Gastrocnemius medialis (tissue), 4 donors: ENCODE data around the gene ZNRD2. TPM values are rescaled to one million over a fixed set of nuclear protein-coding genes. Genes with fewer than 3 reads are reported as not detected.

Experiments
- ATAC-seq, 2 donors: fragments of 150-250 bp; one replicate each; pipeline ENCODE4 v1.9.1; 2016
- DNase-seq, 2 donors: peaks; one replicate each; pipeline ENCODE4 v3.0.0-alpha.2; 2019
- H3K27ac ChIP-seq, 4 donors: fragments of 200-600 bp; sonication (generic); 1 replicate in 1 of 4; 2 replicates in 3 of 4; pipeline ENCODE4 v1.5.1; 2016 to 2018; ENCODE audit warnings: mild to moderate bottlenecking in 2 of 4, moderate library complexity in 1 of 4
- H3K27me3 ChIP-seq, 3 donors: fragments of 200-600 bp; sonication (generic) in 2 of 3; 1 replicate in 1 of 3; 2 replicates in 2 of 3; pipeline versions ENCODE4 v1.5.1 to v1.6.0; 2016 to 2019; ENCODE audit warnings: mild to moderate bottlenecking in 1 of 3, moderate library complexity in 1 of 3
- H3K36me3 ChIP-seq, 2 donors: fragments of 200-600 bp; sonication (generic) in 1 of 2; one replicate each; pipeline ENCODE4 v1.5.1; 2017 to 2018
- H3K4me1 ChIP-seq, 2 donors: fragments of 200-600 bp; sonication (generic) in 1 of 2; one replicate each; pipeline ENCODE4 v1.5.1; 2016 to 2017; ENCODE audit warnings: mild to moderate bottlenecking in 2 of 2
- H3K4me3 ChIP-seq, 4 donors: fragments of 200-600 bp; sonication (generic) in 3 of 4; 1 replicate in 1 of 4; 2 replicates in 3 of 4; pipeline ENCODE4 v1.5.1; 2016 to 2019; ENCODE audit warnings: mild to moderate bottlenecking in 2 of 4
- H3K9me3 ChIP-seq, 3 donors: fragments of 200-600 bp; sonication (generic) in 2 of 3; 1 replicate in 1 of 3; 2 replicates in 2 of 3; pipeline ENCODE4 v1.5.1; 2016 to 2019
- POLR2A ChIP-seq, 2 donors: fragments of 450-650 bp; IDR thresholded peaks; one replicate each; pipeline ENCODE4 v1.6.1; 2017; ENCODE audit warnings: antibody characterized with exemption in 2 of 2, mild to moderate bottlenecking in 2 of 2, moderate library complexity in 2 of 2
- in situ Hi-C, 4 donors: fragments of 200-750 bp; cut with MboI; loops; one replicate each; pipeline versions ENCODE4 v1.15.0 to v1.8.0; 2017; ENCODE audit warnings: low sequenced_read_pairs in 4 of 4
- intact Hi-C: fragments of 100-400 bp; cut with DNase I; formaldehyde crosslinking; loops from one replicate; pipeline ENCODE4 v1.15.1; 2023; ENCODE audit warnings: low total_unique reads
- total RNA-seq, 4 donors: library from RNA; depleted of rRNA; stranded (reverse); fragments of >200 nt; gene quantifications; one replicate each; pipeline versions ENCODE4 v1.1.0 to v1.2.3, GENCODE V29; 2016
- TF ChIP-seq, protein P1 (sequence below), 5 experiments: fragments of 450-650 bp in 3 of 5; fragments of 200-600 bp in 2 of 5; sonication (generic) in 2 of 5; IDR thresholded peaks in 4 of 5; conservative IDR thresholded peaks in 1 of 5; 1 replicate in 4 of 5; 2 replicates in 1 of 5; pipeline ENCODE4 v1.5.1; 2016 to 2019; ENCODE audit warnings: antibody characterized with exemption in 5 of 5, mild to moderate bottlenecking in 3 of 5, moderate library complexity in 3 of 5

ZNRD2 gene
- total RNA-seq, 4 donors from 2014 or later: 54.7 to 99.4 (median 75.3) TPM

DNA sequence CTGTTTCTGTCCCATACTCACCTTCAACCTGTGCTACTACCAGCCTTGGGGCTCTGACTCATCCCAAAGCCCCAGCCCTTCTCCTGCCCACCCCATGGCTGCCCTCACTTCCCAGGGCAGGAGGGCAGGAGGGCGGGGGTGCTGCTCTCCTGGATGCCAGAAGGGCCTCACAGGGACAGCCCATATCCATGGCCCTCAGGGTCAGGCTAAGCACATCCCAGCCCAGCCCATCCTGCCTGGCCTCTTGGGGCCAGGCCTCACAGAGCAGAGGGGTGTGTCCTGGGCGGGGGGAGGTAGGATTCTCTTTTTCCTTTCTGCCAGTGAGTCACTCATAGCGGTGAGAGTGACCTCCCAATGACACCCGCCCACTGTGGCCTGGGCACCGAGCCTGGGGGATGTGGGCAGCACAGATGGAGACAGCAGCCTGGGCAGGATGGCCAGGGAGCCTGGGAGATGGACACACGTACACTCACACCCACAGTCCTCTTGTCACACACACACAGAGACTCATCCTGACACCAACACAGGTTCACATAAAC lies 14.5 kb upstream of the ZNRD2 start:
- in situ Hi-C loops (no loop called here), intact Hi-C loops (no loop called here)
- peak overlapping the region; percentile 95 to 99 (median 97) for H3K27ac ChIP-seq
- no peaks in the 10 kb centered on the region for H3K27me3 ChIP-seq
- TF ChIP-seq POLR2A (IDR thresholded peaks at IDR 0.05): peak in 1 of 2 donors; percentile 8
- TF ChIP-seq, protein P1, sequence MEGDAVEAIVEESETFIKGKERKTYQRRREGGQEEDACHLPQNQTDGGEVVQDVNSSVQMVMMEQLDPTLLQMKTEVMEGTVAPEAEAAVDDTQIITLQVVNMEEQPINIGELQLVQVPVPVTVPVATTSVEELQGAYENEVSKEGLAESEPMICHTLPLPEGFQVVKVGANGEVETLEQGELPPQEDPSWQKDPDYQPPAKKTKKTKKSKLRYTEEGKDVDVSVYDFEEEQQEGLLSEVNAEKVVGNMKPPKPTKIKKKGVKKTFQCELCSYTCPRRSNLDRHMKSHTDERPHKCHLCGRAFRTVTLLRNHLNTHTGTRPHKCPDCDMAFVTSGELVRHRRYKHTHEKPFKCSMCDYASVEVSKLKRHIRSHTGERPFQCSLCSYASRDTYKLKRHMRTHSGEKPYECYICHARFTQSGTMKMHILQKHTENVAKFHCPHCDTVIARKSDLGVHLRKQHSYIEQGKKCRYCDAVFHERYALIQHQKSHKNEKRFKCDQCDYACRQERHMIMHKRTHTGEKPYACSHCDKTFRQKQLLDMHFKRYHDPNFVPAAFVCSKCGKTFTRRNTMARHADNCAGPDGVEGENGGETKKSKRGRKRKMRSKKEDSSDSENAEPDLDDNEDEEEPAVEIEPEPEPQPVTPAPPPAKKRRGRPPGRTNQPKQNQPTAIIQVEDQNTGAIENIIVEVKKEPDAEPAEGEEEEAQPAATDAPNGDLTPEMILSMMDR (IDR thresholded peaks at IDR 0.05 in 4 of 5, conservative IDR thresholded peaks at IDR 0.05 in 1 of 5): no peak
- ATAC-seq (peak in 1 of 2 donors; percentile 6), DNase-seq (peak in 1 of 2 donors; percentile 80)
- H3K36me3 ChIP-seq: no peaks in the 10 kb centered on the region
- H3K4me1 ChIP-seq: peaks cover 47 to 49% of the 10 kb centered on the region in 2 donors
- no peaks in the 10 kb centered on the region for H3K9me3 ChIP-seq
- no peak overlapping the region for H3K4me3 ChIP-seq

DNA sequence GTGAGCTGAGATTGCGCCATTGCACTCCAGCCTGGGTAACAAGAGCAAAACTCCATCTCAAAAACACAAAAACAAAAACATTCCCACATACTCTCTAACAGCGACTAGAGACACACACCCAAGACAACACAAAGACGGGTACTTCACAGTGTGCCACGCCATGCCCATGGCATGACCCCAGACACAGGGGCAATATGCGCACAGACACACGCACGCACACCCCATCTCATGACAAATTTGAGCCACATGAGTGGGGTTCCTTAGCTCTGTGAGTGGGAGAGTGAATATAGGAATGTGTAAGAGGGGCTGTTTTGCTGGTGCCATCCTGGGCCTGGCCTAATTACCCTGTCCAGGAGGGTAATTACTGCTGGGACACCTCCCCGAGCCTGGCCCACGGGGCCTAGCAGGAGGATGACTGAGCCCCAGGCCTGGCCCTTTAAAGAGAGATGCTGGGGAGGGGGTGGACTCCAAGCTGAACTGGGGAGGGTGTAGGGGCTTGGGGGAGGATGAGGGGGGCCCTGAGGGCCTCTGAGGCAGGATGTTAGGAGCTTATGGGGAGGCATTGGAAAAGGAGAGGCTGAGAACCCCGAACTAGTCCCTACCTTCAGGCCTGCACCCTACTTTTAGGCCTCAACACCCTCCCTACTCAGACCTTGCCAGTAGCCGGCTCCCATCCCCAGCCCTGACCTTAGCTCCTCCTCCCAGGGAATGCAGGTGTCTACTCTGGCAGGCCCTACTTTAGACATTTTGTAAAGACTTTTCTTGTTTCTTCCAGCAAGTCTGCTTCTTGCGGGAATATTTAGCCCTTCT lies 13.6 kb upstream of the ZNRD2 start:
- H3K9me3 ChIP-seq: no peaks in the 10 kb centered on the region
- H3K4me1 ChIP-seq: peaks cover 56 to 59% of the 10 kb centered on the region in 2 donors
- H3K27me3 ChIP-seq: no peaks in the 10 kb centered on the region
- in situ Hi-C loops (no loop called here), intact Hi-C loops (no loop called here)
- TF ChIP-seq, protein P1 (IDR thresholded peaks at IDR 0.05 in 4 of 5, conservative IDR thresholded peaks at IDR 0.05 in 1 of 5): no peak
- TF ChIP-seq POLR2A (IDR thresholded peaks at IDR 0.05): no peak
- ATAC-seq (no peak), DNase-seq (no peak)
- no peaks in the 10 kb centered on the region for H3K36me3 ChIP-seq
- peak overlapping the region; percentile 95 to 99 (median 97) for H3K27ac ChIP-seq
- H3K4me3 ChIP-seq: peak overlapping the region; percentile 47 to 70 (median 63)

DNA sequence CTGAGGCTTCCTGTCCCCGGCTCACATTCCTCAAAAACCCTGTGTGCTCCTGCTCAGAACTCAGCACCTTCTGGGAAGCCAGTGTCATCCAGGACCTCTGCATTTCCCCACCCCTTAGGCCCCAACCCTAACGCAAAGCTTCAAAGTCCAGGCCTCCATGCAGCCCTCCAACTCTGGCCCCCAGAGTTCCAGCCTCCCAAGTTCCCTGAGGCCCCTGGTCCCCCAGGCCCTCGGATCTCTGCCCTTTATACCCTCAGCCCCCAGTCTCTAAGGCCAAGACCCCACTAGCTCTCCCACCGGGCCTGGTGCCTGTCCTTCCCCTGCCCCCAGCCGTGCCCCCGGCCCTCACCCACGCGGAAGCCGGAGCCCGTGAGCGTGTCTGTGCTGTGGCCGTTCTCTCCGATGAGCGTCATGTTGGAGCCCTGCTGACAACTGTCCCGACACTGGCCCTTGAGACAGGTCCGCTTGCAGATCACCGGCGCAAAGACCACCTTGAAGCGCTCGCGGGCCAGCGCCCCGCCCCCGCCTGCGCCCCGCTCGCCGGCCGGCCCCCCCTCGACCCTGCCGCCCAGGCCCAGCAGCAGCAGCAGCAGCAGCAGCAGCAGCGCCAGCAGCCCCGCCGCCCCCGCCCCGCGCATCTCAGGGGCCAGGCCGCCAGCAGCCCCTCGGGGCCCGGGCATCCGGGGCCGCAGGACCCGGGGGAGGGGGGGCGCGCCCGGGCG lies 12.8 kb upstream of the ZNRD2 start:
- Histone ChIP-seq H3K4me3 (peak overlapping the region; percentile 55 to 70 (median 63)), H3K27ac (peak overlapping the region; percentile 95 to 99 (median 97)), H3K4me1 (peaks cover 61% of the 10 kb centered on the region in 2 donors), H3K27me3 (no peaks in the 10 kb centered on the region), H3K36me3 (no peaks in the 10 kb centered on the region), H3K9me3 (no peaks in the 10 kb centered on the region)
- no peak for ATAC-seq
- no peak for DNase-seq
- in situ Hi-C loops (no loop called here), intact Hi-C loops (loop anchor here (1.0 kb wide), 1 partner anchor 17 kb away; no protein-coding TSS in a partner anchor)
- TF ChIP-seq POLR2A (IDR thresholded peaks at IDR 0.05): no peak
- TF ChIP-seq, protein P1 (IDR thresholded peaks at IDR 0.05 in 4 of 5, conservative IDR thresholded peaks at IDR 0.05 in 1 of 5): no peak

DNA sequence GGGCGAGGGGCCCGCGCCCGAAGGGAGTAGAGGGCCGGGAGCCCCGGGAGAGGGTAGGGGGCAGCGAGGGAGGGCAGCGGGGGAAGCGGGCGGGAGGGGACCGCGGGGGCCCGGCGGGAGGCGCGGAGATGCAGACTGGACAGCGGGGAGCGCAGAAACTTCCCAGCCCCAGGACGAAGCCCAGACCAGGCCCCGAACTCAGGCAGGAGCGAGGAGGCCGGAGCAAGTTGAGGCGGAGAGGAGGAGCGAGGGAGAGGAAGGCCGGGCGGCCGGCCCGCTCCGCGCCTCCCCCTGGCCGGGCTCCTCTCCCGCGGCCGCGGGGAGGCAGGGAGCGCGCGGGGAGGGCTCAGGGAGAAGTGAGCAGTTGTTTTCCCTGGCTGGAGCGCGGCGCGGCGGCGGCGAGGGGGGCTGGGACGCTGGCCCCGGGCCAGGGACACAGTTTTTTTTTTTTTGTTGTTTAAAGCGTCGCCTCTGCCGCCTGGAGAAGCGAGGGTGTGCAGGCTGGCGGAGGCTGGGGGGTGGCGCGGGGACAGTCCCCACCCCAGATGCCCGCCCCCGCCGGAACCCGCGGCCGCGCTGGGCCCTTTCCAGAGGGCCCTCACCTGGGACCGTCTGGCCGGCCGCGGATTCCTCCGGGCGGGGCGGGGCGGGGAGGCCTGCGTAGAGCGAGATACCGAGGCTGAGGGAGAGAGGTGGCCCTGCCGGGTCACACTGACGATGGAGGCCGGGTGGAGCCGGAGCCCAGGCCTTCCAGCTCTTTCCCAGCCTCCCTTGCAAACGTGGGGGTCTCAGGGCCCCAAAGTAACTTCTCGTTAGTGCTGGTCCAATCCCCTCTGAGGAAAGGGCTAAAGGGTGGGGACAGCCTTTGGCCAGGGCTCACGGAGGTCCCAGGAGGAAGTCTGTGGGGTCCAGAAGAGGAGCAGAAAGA lies 12.0 kb upstream of the ZNRD2 start, which contains the start of gene LTBP3:
LTBP3 (minus strand) TSS at position 358 of the 928 bp plus-strand sequence. CDS start 400 bp downstream, outside the sequence.
- Histone ChIP-seq H3K36me3 (no peaks in the 10 kb centered on the region), H3K9me3 (no peaks in the 10 kb centered on the region), H3K27ac (peak within 1 kb of the TSS; percentile 95 to 99 (median 97)), H3K4me1 (peaks cover 61 to 62% of the 10 kb centered on the region in 2 donors), H3K4me3 (peak within 1 kb of the TSS; percentile 55 to 70 (median 63)), H3K27me3 (no peaks in the 10 kb centered on the region)
- TF ChIP-seq POLR2A (IDR thresholded peaks at IDR 0.05): peak; percentile 52 to 54
- TF ChIP-seq, protein P1 (IDR thresholded peaks at IDR 0.05 in 4 of 5, conservative IDR thresholded peaks at IDR 0.05 in 1 of 5): peak in 3 of 5 experiments; percentile 18 to 27 (median 24)
- DNase-seq (peak; percentile 67 to 86), ATAC-seq (peak; percentile 67 to 73)
- in situ Hi-C loops: no loop called here
- intact Hi-C loops: loop anchor here (1.0 kb wide), 1 partner anchor 18 kb away; no protein-coding TSS in a partner anchor
